ENCODE measurements around the gene PROM1.

PROM1 gene

DNA sequence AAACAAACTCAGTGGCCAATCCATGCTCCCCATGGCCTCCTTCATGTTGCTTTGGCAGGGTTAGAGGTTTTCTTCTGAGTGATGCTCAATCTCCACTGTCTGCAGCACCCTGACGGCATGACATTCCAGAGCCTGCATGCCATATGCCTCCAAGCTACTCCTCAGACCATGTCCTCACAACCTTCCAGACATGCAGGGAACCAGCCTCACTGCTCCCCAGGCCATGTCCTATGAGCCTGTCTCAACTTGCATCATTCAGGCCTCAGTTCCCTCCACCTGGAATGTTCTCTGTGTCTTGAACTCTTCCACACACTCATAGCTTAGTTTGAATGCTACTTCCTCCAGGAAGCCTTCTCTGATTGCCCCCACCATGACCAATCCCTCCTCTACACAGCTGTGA, 18.8 kb downstream of the PROM1 start:
- DNase-seq (ENCODE audit: low read depth in 2 of 2): no peak

DNA sequence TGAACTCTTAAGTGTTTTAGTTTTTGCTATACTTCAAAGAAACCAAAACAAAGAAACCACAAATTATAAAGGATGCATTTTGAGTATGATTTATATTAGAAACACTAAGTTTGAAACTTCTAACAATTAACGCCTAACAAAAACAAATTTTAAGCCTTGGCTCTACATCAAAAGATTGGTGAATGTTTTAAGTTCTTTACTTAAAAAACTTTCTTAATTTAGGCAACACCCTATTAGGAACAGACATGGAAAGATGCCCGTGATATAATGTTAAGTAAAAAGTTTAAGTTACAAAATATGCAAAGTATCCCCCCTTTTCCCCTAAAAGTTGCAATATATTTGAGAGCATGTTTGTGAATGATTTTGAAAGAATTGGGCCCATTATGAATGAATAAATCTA, 21.2 kb downstream of the PROM1 start:
- DNase-seq (ENCODE audit: low read depth in 2 of 2): no peak

GRCh38 chr4:16056681-16057385, 27.0 kb downstream of the PROM1 start:
- DNase-seq (ENCODE audit: low read depth in 2 of 2): no peak

GRCh38 chr4:16055873-16056272, 27.9 kb downstream of the PROM1 start:
- no peak for DNase-seq (ENCODE audit: low read depth in 2 of 2)

DNA sequence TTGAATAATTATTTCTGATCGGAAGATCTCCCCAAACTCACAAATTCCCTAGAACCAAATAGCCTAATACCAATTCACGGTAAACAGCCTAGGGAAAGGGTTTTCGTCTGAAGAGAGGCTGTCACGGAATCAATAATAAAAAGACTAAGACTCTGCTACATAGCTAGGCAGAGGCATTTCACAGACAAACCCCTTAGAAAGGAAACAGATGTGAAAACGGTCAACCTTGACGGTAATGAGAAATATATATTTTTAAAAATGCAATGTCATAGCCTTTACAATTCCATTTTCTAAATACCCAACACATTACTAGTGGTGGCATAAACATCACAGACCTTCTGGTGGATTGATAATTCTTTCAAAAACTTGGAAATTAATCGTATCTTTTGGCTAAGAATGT, 28.4 kb downstream of the PROM1 start:
- DNase-seq (ENCODE audit: low read depth in 2 of 2): no peak

GRCh38 chr4:16052939-16053338, 30.9 kb downstream of the PROM1 start:
- no peak for DNase-seq (ENCODE audit: low read depth in 2 of 2)

- DNase-seq (ENCODE audit: low read depth in 2 of 2): no peak
Observed at GRCh38 chr4:16051980-16052379, 31.8 kb downstream of the PROM1 start.

DNA sequence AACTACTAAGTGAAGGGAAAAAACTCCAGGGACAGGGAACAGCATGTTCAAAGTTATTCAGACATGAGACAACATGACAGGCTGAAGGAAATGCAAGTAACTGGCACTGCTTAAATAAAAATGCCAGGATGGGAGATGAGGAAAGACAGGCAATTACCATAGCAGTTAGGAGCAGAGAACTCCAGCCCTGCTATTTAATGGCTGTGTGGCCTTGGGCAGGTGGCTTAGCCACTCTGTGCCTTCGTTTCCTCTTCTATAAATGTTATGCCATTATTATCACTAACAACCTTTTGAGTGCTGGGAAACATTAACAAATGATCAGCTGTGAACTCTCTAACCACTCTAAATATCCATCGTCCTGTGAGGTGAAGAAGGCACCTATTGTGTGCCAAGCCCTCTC, 32.7 kb downstream of the PROM1 start:
- no peak for DNase-seq (ENCODE audit: low read depth in 2 of 2)

- DNase-seq (ENCODE audit: low read depth in 2 of 2): no peak
Observed at GRCh38 chr4:16050669-16051068, 33.2 kb downstream of the PROM1 start.

GRCh38 chr4:16048619-16049419, 35.0 kb downstream of the PROM1 start:
- no peak for DNase-seq (ENCODE audit: low read depth in 2 of 2)

DNA sequence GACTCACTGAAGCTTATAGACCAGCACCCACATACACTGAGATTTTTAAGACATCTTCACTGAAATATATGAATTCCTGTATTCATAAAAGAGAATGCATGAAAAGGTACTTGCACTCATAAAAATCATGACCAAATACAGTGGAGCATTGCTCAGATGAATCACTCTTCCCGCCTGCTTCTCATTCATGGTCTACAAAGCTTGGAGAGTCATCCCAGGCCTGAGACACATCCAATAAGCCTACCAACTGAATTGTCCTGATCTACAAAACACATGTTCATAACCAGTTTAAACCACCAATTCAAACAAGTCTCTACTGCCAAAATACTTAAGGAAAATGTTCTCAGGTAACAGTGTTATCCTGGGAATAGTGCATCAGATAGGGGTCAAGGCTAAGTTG, 38.1 kb downstream of the PROM1 start:
- DNase-seq (ENCODE audit: low read depth in 2 of 2): no peak

GRCh38 chr4:16043642-16044498, 40.0 kb downstream of the PROM1 start:
- DNase-seq (ENCODE audit: low read depth in 2 of 2): no peak

DNA sequence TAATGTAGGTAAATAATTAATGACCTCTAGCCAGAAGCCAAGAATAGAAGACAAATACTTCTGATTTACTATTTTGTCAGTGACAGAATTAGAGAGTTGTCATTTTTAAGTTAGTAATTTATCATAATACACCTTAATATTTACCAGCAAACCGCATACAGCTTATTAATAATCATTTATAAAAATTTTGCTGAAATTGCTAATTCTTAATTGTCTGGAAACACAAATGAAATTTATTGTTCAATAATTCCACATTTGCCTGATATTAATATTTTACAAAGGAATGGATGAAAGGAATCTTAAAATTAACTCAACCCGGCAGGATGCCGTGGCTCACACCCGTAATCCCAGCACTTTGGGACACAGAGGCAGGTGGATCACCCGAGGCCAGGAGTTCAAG, 44.7 kb downstream of the PROM1 start:
- no peak for DNase-seq (ENCODE audit: low read depth in 2 of 2)

GRCh38 chr4:16037901-16038300, 45.9 kb downstream of the PROM1 start:
- no peak for DNase-seq (ENCODE audit: low read depth in 2 of 2)

DNA sequence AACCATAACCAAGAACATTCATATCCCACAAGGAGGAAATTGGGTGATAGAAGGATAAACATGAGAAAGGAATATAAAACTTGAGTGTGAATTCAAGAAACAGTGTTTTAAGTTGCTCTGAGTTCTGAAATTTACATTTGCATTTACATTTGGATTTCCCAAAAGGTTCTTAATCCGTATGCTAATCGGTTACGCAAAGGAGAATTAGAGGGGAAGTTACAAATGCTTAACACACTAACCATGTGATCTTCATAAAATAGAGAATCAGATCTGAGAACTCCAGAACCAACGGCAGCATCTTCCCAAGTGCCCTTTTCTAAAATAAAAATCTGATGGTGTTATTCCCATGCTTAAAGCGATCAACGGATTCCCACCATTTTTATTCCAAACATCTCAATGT, 48.0 kb downstream of the PROM1 start:
- DNase-seq (ENCODE audit: low read depth in 2 of 2): no peak

GRCh38 chr4:16034010-16034748, 49.6 kb downstream of the PROM1 start:
- no peak for DNase-seq (ENCODE audit: low read depth in 2 of 2)

DNA sequence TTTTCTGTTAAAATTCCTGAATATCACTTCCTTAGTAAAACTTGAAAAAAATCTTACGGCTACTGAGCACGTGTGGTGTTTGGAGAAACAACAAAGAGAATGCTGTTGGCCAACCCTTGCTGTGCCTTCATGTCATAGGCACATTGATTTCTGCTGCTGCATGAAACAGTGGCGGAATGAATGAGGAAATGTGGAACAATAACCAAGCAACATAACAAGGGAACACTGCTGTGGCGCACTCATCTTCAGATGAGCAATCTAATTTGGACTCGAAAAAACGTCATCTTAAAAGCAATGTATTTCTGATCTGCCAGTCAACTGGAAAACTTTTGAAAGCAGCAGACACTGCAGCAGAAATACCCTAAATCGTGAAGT, 51.4 kb downstream of the PROM1 start:
- no peak for DNase-seq (ENCODE audit: low read depth in 2 of 2)

DNA sequence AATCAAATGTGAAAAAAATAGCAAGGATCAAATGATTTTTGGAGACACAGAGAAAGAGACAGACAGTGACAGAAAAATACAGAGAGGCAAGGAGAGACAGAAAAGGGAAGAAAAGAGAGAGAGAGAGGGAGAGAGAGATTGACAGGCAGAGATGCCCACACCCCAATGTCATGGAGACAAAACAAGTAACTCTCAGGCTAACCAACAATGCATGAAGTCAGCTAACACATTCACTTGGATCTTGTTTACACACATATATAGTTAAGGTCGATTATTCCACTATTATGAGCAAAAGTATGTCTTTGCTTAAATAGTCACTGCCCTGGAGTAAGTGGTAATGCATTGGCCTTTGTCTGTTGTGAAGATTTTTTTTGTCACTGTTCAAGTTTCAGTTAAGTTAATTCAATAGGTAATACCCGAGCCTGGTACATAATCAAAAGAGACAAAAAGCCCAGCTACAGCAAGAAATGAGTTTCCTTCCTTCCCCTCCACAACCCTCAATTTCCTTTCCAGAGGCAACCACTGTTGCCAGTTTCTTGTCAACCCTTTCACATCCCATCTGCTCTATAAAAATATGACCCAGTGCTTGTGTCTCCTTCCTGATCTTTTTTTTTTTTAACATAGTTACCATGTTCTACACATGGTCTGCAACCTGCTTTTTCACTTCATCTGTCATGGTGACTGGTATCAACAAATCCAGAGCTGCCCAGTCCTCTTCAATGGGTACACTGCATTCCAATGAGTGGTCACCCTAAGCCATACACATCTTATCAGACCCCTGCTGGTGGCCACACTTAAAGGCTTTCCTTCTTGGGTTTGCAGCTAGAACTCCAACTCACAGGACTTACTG, 52.1 kb downstream of the PROM1 start:
- DNase-seq (ENCODE audit: low read depth in 2 of 2): no peak

DNA sequence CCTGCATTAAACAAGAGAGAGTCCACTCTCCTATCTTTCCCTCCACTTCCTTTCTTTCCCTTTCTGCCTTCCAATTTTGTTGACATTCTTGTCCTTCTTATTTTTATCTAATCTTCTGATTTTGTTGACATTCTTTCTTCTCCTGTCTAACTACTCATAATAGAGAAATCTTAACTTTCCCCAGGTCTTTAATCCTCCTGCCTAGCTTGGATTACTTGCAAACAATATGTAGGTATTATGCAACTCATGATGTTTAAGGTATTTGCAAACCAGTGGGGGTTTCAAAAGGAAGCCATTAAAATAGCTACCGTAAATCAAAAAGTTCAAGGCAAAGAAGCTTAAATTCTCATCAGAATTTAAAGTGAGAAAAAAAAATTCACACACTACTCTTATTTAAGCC, 53.9 kb downstream of the PROM1 start:
- DNase-seq (ENCODE audit: low read depth in 2 of 2): no peak

DNA sequence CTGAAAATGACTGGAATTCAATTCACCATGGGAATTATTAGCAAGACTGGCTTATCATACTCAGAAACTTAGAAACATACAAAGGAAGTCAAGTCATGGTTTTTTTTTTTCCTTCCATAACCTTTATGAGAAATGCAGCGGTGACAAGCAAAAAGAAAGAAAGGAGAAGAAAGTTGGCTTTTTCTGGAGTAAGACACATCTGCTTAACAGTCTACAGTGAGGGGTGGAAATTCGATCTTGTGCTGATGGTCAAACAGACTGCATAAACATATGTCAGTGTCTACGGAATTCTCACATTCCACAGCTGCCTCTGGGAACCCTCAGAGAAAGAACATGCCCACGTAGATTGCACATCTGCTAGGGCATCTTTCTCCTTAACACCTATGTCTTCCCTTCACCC, 54.6 kb downstream of the PROM1 start:
- no peak for DNase-seq (ENCODE audit: low read depth in 2 of 2)

DNA sequence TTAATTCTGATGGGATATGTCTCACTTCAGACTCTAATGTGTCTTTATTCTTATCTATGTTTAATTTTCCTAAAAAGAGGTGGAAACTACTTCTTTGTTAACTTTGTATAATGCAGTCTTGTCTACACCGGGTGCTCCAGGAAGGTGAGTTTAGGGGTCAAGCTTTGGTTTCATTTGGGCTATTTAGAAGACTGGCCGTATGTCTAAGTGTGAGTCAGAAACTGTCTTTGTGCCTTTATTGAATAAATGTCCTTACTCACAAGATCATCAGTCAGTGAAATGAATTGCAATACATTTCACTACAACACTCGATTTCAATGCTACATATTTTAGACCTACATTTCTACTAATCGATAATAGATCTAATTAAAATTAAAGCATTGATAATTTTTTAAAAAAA, 56.2 kb downstream of the PROM1 start:
- no peak for DNase-seq (ENCODE audit: low read depth in 2 of 2)

Measured in stimulated activated CD4-positive, alpha-beta T cell treated with anti-CD3 and anti-CD28 coated beads, Interleukin-1b, Interleukin-23, amount 100 ng/mL, for 4 hours (primary cell).